ENCODE data around the gene BRMS1L. TPM values are rescaled to one million over a fixed set of nuclear protein-coding genes. Genes with fewer than 3 reads are reported as not detected.

The BRMS1L gene
- total and polyA plus RNA-seq, 9 donors: 4.0 to 13.3 (median 9.8) TPM

DNA sequence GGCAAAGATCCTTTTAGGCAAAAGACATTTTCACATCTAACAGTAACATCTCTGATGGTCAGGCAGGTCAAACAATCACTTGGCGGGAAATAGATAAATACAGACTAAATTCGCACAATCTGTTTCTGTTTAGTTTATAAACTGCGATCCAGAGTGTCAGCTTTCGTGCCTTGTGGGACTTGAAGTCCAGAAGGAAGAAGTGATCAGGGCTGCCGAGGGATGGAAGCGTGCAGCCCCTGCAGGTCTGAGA is 245 bp upstream of the BRMS1L start:
- Histone ChIP-seq H3K36me3 (no peaks in the 10 kb centered on the region), H3K4me1 (ENCODE audit: insufficient read depth) (no peaks in the 10 kb centered on the region), H3K27me3 (no peaks in the 10 kb centered on the region), H3K4me3 (peak overlapping the region; percentile 98), H3K9me3 (no peaks in the 10 kb centered on the region), H3K27ac (peak overlapping the region in 1 of 2 donors; percentile 100)
- WGBS, 3 donors: 0 to 1% (median 1%) methylated on average over 6 of the region's 6 CpGs
- DNase-seq: no peak
- intact Hi-C loops (cut with DNase I): loop anchor here in 1 of 4 donors (10.0 kb wide), 1 partner anchor 421 kb away; the partner anchor contains the start of gene NFKBIA
- TF ChIP-seq, protein P1, sequence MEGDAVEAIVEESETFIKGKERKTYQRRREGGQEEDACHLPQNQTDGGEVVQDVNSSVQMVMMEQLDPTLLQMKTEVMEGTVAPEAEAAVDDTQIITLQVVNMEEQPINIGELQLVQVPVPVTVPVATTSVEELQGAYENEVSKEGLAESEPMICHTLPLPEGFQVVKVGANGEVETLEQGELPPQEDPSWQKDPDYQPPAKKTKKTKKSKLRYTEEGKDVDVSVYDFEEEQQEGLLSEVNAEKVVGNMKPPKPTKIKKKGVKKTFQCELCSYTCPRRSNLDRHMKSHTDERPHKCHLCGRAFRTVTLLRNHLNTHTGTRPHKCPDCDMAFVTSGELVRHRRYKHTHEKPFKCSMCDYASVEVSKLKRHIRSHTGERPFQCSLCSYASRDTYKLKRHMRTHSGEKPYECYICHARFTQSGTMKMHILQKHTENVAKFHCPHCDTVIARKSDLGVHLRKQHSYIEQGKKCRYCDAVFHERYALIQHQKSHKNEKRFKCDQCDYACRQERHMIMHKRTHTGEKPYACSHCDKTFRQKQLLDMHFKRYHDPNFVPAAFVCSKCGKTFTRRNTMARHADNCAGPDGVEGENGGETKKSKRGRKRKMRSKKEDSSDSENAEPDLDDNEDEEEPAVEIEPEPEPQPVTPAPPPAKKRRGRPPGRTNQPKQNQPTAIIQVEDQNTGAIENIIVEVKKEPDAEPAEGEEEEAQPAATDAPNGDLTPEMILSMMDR (IDR thresholded peaks at IDR 0.05): no peak

DNA sequence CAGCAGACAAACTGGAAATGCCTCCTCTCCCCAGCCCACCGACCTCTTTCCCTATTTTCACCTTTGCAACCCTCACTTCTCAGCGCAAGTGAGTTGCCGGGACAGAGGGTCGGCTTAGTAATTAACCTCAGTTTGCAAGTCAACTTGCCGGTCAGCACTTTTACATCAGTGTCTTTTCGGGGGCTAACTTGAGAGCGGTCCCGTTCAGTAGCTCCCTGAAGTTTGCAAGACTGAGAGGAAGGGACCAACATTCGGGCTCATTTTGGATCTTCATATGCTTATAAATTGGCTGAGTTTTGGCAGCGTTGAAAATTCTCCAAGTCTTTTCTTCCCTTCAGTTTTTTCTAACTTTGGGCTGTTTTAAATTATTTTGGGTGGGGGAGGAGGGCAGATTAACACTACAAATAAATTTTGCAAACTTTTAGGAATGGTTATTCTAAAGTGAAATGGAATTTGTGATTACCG is 846 bp downstream of the BRMS1L start:
- H3K4me1 ChIP-seq (ENCODE audit: insufficient read depth): no peaks in the 10 kb centered on the region
- H3K9me3 ChIP-seq: no peaks in the 10 kb centered on the region
- intact Hi-C loops (cut with DNase I): loop anchor here in 1 of 4 donors (10.0 kb wide), 1 partner anchor 422 kb away; the partner anchor contains the start of gene NFKBIA
- TF ChIP-seq EP300 (IDR thresholded peaks at IDR 0.05) (no peak), POLR2A (IDR thresholded peaks at IDR 0.05) (no peak)
- TF ChIP-seq, protein P1 (IDR thresholded peaks at IDR 0.05): no peak
- H3K4me3 ChIP-seq: peak overlapping the region; percentile 98
- H3K36me3 ChIP-seq: no peaks in the 10 kb centered on the region
- 2% methylated on average over 11 of the region's 11 CpGs for WGBS, 3 donors
- no peaks in the 10 kb centered on the region for H3K27me3 ChIP-seq
- H3K27ac ChIP-seq: peak overlapping the region; percentile 95 to 100
- no peak for DNase-seq

DNA sequence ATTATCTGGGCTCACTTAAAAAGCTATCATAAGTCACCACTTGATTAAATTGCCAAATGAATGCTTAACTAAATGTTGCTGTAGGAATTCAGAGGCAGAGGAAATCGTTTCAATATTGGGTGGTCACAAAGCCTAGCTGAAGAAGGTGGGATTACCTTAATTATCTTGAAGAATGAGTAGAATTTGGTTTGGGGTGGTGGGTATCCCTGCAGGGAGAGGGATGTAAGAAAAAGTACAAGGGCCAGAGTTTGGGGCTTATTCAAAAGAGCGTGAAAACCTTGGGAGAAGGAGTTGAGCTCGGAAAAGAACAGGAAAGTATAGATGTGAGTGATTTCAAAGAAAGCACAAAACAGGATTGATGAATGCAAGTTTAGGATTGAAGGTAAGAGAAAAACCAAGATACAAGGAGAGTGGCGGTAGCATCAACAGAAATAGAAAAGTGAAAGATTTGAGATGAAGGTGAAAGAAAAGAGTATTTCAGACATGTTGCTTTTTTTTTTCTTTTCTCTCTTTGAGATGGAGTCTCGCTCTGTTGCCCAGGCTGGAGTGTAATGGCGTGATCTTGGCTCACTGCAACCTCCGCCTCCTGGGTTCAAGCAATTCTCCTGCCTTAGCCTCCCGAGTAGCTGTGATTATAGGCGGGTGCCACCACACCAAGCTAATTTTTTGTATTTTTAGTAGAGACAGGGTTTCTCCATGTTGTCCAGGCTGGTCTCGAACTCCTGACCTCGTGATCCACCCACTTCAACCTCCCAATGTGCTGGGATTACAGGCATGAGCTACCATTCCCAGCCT is 1.7 kb downstream of the BRMS1L start:
- Histone ChIP-seq H3K9me3 (no peaks in the 10 kb centered on the region), H3K4me3 (no peak overlapping the region), H3K36me3 (no peaks in the 10 kb centered on the region), H3K27ac (no peak overlapping the region), H3K27me3 (no peaks in the 10 kb centered on the region), H3K4me1 (ENCODE audit: insufficient read depth) (no peaks in the 10 kb centered on the region)
- DNase-seq: no peak
- WGBS, 3 donors: 89 to 90% (median 90%) methylated on average over 11 of the region's 11 CpGs
- intact Hi-C loops (cut with DNase I): loop anchor here in 1 of 4 donors (10.0 kb wide), 1 partner anchor 423 kb away; the partner anchor contains the start of gene NFKBIA
- no peak for TF ChIP-seq EP300 (IDR thresholded peaks at IDR 0.05)
- TF ChIP-seq, protein P1 (IDR thresholded peaks at IDR 0.05): no peak
- TF ChIP-seq POLR2A (IDR thresholded peaks at IDR 0.05): no peak

DNA sequence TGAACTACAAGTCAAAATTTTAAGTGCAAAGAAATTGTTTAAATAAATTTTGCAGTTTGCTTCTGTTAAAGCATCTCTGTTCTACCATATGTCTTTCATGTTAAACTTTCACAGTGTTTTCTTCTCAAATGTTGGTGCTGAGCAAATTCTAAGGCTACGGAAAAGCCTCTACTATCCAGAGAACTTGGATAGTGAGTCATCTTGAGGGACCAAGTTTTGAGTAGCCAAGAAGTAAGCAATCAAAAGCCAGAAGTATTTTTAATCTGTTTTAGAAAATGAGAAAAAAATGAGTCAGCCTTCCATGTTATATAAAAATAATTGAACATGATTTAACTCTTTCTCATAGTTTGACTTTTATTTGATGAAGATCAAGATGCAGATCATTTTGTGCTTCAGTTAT is 3.3 kb downstream of the BRMS1L start:
- TF ChIP-seq, protein P1 (IDR thresholded peaks at IDR 0.05): no peak
- TF ChIP-seq EP300 (IDR thresholded peaks at IDR 0.05) (no peak), POLR2A (IDR thresholded peaks at IDR 0.05) (no peak)
- H3K27me3 ChIP-seq: no peaks in the 10 kb centered on the region
- DNase-seq: no peak
- no peak overlapping the region for H3K4me3 ChIP-seq
- H3K4me1 ChIP-seq (ENCODE audit: insufficient read depth): no peaks in the 10 kb centered on the region
- H3K9me3 ChIP-seq: no peaks in the 10 kb centered on the region
- no peaks in the 10 kb centered on the region for H3K36me3 ChIP-seq
- intact Hi-C loops (cut with DNase I): loop anchor here in 1 of 4 donors (10.0 kb wide), 1 partner anchor 425 kb away; the partner anchor contains the start of gene NFKBIA
- 40 to 50% (median 46%) methylated on average over 1 of the region's 1 CpG for WGBS, 3 donors
- no peak overlapping the region for H3K27ac ChIP-seq
